AG10803 (cell line): ENCODE data around the gene ZC3H7B.
"Not testable (repeated sequence)": the region's sequence is repeated elsewhere in the genome, so short reads cannot be mapped to it uniquely, and the experiment has no call there.

Source experiments
- DNase-seq: peaks from one replicate; pipeline ENCODE4 v3.0.0; 2010; ENCODE audit warnings: low read depth
- H3K4me3 ChIP-seq: 2 replicates; pipeline ENCODE4 v1.5.1; 2011; ENCODE audit warnings: mild to moderate bottlenecking, low read length, control low read depth
- CTCF ChIP-seq: conservative IDR thresholded peaks from 2 replicates; pipeline ENCODE4 v1.5.1; 2011; ENCODE audit warnings: mild to moderate bottlenecking, low read length, control low read depth, inconsistent platforms

ZC3H7B gene

GRCh38 chr22:41288245-41288946 is 12.9 kb upstream of the ZC3H7B start:
- no peak overlapping the region for H3K4me3 ChIP-seq
- TF ChIP-seq CTCF: no peak
- DNase-seq: peak; percentile 64

- no peak for TF ChIP-seq CTCF
- DNase-seq: peak; percentile 61
Measured at GRCh38 chr22:41289671-41290070, 11.7 kb upstream of the ZC3H7B start.

GRCh38 chr22:41290262-41291221 is 10.8 kb upstream of the ZC3H7B start:
- peak; percentile 97 for DNase-seq
- no peak overlapping the region for H3K4me3 ChIP-seq
- TF ChIP-seq CTCF: no peak

More at GRCh38 chr22:41289671-41290070, 11.7 kb upstream of the ZC3H7B start:
- H3K4me3 ChIP-seq: no peak overlapping the region

- H3K4me3 ChIP-seq, DNase-seq: not testable (repeated sequence)
Measured at GRCh38 chr22:41294816-41295215, 6.5 kb upstream of the ZC3H7B start.

- no peak for DNase-seq
- no peak for TF ChIP-seq CTCF
- no peak overlapping the region for H3K4me3 ChIP-seq
Measured at GRCh38 chr22:41296826-41297667, 4.3 kb upstream of the ZC3H7B start.

- DNase-seq: no peak
- TF ChIP-seq CTCF: no peak
- peak overlapping the region; percentile 76 for H3K4me3 ChIP-seq
Measured at GRCh38 chr22:41300661-41301060, 664 bp upstream of the ZC3H7B start.
